H1 (cell line): ENCODE data around the gene TRIM58. TPM values are rescaled to one million over a fixed set of nuclear protein-coding genes. Genes with fewer than 3 reads are reported as not detected.

Source experiments
- ASH2L ChIP-seq: fragments of 200-600, 300-600 bp; sonication (generic); IDR thresholded peaks from one replicate; pipeline ENCODE4 v1.7.1; 2017; ENCODE audit warnings: low read length
- CHD7 ChIP-seq: fragments of 300-600 bp; sonication (generic); IDR thresholded peaks from 2 replicates; pipeline ENCODE4 v1.7.1; 2012; ENCODE audit warnings: low read length, moderate library complexity, mild to moderate bottlenecking, inconsistent platforms; ENCODE audit not compliant: insufficient replicate concordance
- CREB1 ChIP-seq: IDR thresholded peaks from 2 replicates; pipeline ENCODE4 v1.6.1; 2012; ENCODE audit warnings: inconsistent platforms
- GABPA ChIP-seq: IDR thresholded peaks from 2 replicates; pipeline ENCODE4 v1.6.1; 2011; ENCODE audit warnings: mild to moderate bottlenecking, low read length, moderate library complexity, borderline replicate concordance; ENCODE audit not compliant: insufficient read depth
- MAFK ChIP-seq: IDR thresholded peaks from 2 replicates; pipeline ENCODE4 v1.6.1; 2012; ENCODE audit warnings: low read depth, mild to moderate bottlenecking, improper control_type of control experiment, low read length
- SIN3A ChIP-seq, 2 experiments: IDR thresholded peaks in 1 of 2; conservative IDR thresholded peaks in 1 of 2; 2 replicates each; pipeline ENCODE4 v1.6.1; 2011 to 2012; ENCODE audit warnings: low read length in 2 of 2, improper control_type of control experiment in 1 of 2, low read depth in 1 of 2, mild to moderate bottlenecking in 1 of 2
- SIRT6 ChIP-seq: IDR thresholded peaks from one replicate; pipeline ENCODE4 v1.7.1; 2012; ENCODE audit warnings: low read length, inconsistent platforms
- polyA plus RNA-seq, 7 experiments: library from polyadenylated mRNA; depleted of rRNA in 3 of 7; stranded (reverse) in 5 of 7; unstranded in 2 of 7; fragments of >200 nt in 5 of 7; fragments of 200-250 nt in 2 of 7; gene quantifications; 1 replicate in 5 of 7; 2 replicates in 1 of 7; 4 replicates in 1 of 7; pipeline versions ENCODE4 v1.2.1 to v1.2.3, GENCODE V29; 2011 to 2013; ENCODE audit warnings: missing spikeins in 2 of 7, mixed read lengths in 2 of 7
- total RNA-seq: library from RNA; stranded (reverse); fragmentation: NEBNext Ultra II Directional; extraction: Animal tissue kit (Norgen Biotek cat#: 25700); gene quantifications from 2 replicates; pipeline ENCODE4 v1.2.1, GENCODE V29; 2021

The TRIM58 gene
- total and polyA plus RNA-seq, 2 of the 8 experiments (the other 6 are each of a cell fraction or from before 2014, with no cell fraction given), result 2.8 TPM; not detected in 1

GRCh38 chr1:247919952-247920351, 63.0 kb downstream of the TRIM58 start, which contains the start of gene OR2T8 (continued):
- TF ChIP-seq CHD7 (no peak), SIRT6 (no peak), ASH2L (no peak), SIN3A (conservative IDR thresholded peaks at IDR 0.05 in 1 of 2, IDR thresholded peaks at IDR 0.05 in 1 of 2; ENCODE audit: low read depth in 1 of 2, low read length in 2 of 2) (no peak), GABPA (no peak), CREB1 (no peak), MAFK (no peak)
